NCI-H345 treated with DMSO at 0.1 percent for 48 hours (cell line): ENCODE results near the gene TTC33.
"Not testable (repeated sequence)": the region's sequence is repeated elsewhere in the genome, so short reads cannot be mapped to it uniquely, and the experiment has no call there.

Experiments used
- DNase-seq: peaks from one replicate; lab custom pipeline; 2025; ENCODE audit not compliant: unreplicated experiment; lab: John Stamatoyannopoulos, UW

TTC33 gene

GRCh38 chr5:40722497-40722911, 33.3 kb downstream of the TTC33 start:
- not testable (repeated sequence) for DNase-seq

DNA sequence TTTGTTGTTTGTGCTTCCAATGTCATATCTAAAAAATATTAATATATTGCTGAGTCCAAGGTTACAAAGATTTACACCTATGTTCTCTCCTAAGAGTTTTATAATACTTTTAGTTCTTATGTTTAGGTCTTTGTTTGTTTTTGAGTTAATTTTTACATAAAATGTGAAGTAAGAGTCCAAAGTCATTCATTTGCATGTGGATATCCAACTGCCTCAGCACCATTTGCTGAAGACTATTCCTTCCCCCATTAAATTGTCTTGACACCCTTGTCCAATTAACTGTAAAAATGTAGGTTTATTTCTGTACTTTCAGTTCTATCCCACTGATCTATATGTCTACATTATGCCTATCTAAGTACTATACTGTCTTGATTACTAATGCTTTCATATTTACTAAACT, 35.7 kb downstream of the TTC33 start:
- DNase-seq: no peak

DNA sequence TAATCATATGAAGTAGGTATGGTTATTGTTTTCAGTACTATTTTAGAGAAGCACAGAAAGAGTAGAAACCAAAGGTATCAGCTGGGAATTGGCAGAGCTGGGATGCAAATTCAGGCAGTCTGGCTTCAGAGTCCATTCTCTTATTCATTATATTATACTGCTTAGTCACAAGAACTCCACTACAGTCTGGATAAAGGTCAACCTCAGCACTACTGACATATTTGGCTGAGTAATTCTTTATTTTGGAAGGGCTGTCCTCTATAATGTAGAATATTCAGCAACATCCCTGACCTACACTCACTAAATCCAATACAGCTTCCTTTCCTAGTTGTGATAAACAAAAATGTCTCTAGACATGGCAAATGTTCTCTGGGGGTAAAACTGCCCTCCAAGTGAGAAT, 38.5 kb downstream of the TTC33 start:
- no peak for DNase-seq

DNA sequence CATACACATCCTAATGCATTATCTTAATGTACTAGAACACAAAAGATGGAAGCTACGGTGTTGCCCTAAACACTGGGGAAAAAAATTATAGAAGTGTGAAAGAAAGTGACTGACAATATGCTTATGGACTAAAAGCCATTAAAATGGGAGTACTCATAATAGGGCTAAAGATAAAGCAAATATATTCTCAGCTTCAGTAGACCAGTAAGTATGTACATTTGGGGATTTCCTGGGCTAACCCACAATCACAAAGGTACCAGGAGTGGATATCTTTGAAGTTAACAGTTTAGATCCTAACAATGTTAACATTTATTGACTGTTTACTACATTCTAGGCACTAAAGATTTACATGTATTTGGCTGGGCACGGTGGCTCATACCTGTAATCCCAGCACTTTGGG, 39.2 kb downstream of the TTC33 start:
- no peak for DNase-seq

GRCh38 chr5:40716000-40716399, 39.8 kb downstream of the TTC33 start:
- no peak for DNase-seq

DNA sequence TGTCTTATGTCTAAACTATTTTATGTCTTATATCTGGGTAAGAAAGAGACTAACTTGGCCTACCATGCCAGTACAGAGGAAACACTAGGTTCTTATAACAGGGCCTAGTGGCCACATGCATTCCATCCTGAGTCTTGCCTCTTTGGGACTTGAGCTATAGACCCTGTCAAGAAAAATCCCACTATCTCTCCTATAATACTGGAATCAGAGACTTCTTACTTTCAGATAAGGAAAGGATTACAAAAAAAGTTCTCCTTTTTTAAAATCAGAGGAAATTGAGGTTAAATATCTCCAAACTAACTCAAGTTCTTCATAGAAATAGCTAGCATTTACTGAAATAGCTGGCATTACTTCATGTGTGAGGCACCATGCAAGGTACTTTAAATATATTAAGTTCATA, 41.8 kb downstream of the TTC33 start:
- no peak for DNase-seq

DNA sequence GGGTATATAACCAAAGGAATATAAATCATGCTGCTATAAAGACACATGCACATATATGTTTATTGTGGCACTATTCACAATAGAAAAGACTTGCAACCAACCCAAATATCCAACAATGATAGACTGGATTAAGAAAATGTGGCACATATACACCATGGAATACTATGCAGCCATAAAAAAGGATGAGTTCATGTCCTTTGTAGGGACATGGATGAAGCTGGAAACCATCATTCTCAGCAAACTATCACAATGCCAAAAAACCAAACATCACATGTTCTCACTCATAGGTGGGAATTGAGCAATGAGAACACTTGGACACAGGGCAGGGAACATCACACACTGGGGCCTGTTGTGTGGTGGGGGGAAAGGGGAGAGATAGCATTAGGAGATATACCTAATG, 45.2 kb downstream of the TTC33 start:
- not testable (repeated sequence) for DNase-seq

DNA sequence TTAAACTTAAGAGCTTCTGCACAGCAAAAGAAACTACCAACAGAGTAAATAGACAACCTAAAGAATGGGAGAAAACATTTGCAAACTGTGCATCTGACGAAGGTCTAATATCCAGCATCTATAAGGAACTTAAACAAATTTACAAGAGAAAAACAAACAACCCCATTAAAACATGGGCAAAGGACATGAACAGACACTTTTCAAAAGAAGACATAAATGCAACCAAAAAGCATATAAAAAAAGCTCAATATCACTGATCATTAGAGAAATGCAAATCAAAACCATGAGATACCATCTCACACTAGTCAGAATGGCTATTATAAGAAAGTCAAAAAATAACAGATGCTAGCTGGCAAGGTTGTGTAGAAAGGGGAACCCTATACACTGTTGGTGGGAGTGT, 50.3 kb downstream of the TTC33 start:
- not testable (repeated sequence) for DNase-seq

GRCh38 chr5:40702027-40702426, 53.7 kb downstream of the TTC33 start:
- DNase-seq: not testable (repeated sequence)

DNA sequence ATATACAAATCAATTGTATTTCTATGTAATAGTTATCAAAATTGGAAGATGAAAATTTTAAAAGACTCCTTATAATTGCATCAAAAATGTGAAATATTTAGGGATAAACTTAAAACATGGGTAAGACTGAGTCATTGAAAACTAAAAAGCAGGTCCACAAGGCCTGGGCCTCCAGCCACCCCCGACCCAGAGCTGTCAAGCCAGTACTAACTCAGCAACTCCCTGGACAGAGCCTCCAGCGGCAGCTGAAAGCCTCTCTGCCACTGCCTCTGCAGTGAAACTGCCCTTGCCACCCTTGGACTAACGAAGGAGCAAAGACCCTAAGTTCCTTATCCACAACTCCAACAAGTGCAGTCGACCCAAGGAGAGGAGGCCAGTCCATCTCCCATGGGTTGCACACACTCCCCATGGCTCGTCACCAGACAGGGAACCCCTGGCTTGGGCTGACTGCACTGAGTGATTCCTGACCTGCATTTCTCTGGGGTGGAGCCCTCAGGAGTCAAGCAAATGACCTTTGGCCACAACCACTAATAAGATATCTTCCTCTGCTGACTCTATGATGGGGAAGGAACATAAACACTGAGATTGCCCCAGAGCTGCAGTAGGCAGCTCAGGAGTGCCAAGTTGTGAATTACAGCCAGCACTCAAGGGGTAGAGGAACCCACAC, 55.5 kb downstream of the TTC33 start:
- DNase-seq: no peak

DNA sequence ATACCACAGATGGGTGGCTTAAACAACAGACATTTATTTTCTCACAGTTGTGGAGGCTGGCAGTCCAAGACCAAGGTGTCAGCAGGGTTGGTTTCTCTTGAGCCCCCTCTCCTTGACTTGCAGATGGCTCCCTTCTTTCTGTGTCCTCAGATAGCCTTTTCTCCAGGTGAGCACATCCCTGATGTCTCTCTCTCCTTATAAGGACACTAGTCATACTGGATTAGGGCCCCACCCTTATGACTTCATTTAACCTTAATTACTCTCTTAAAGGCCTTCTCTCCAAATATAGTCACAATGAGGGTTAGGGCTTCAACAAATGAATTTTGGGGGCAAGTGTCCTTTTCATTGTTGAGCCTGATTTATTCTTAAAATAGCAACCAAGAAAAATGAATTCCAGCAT, 61.3 kb downstream of the TTC33 start:
- DNase-seq: no peak

DNA sequence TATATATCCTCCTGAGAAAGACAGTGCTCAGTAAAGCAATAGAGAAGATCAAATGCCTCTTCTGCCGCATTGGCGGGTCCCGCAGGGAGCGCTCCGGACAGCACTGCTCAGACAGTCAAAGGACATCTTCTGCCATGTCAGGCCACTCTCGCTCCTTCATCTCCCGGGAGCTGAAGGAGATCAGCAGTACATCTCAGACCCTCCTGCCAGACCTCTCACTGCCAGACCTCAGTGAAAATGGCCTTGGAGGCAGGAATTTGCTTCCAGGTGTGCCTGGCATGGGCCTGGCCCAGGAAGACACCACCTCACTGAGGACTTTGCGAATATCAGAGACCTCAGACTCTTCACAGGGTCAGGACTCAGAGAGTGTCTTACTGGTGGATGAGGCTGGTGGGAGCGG, 63.9 kb downstream of the TTC33 start:
- no peak for DNase-seq

- no peak for DNase-seq
Observed at GRCh38 chr5:40690267-40690666, 65.5 kb downstream of the TTC33 start.

DNA sequence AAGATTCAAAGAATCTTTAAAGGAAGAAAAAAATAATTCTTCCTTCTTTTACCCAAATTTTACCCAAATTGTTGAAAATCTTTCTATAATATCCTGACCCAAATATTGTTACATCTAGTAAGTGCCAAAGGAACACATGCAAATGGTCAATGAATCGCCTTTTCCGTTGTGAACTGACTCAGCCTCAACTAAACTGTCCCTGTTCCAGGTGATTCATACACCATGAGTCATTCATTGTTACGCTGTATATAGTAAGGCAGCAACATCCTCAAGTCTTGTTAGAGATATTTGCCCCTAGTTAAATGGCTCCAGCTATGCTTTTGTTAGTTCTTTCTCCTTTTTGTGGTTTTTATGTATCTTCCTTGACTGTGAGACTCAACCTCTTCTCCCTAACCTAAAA, 66.3 kb downstream of the TTC33 start:
- DNase-seq: no peak

GRCh38 chr5:40688996-40689395, 66.8 kb downstream of the TTC33 start:
- DNase-seq: no peak

- DNase-seq: peak; percentile 58
Observed at GRCh38 chr5:40688127-40688761, 67.5 kb downstream of the TTC33 start.

GRCh38 chr5:40687321-40687720, 68.4 kb downstream of the TTC33 start:
- DNase-seq: no peak

- DNase-seq: no peak
Observed at GRCh38 chr5:40685976-40686486, 69.7 kb downstream of the TTC33 start.

GRCh38 chr5:40685193-40685592, 70.6 kb downstream of the TTC33 start:
- DNase-seq: no peak

DNA sequence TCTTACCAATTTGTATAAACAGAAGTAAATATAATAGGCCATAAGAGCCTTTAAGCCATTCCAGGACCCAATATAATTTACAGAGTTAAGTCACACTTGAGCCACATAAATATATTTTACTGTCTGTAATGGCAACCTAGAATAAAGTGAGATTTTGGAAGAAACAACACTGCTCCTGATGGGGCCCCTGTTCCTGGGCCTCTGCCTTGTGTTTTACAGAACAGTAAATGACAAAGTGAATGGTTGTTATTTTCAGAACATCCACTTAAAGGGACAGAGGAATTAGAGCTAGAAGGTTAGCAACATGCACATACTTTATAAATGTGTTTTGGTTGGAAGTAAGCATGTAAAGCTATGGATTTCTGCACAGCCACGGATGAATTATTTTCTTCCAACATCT, 72.5 kb downstream of the TTC33 start:
- no peak for DNase-seq

DNA sequence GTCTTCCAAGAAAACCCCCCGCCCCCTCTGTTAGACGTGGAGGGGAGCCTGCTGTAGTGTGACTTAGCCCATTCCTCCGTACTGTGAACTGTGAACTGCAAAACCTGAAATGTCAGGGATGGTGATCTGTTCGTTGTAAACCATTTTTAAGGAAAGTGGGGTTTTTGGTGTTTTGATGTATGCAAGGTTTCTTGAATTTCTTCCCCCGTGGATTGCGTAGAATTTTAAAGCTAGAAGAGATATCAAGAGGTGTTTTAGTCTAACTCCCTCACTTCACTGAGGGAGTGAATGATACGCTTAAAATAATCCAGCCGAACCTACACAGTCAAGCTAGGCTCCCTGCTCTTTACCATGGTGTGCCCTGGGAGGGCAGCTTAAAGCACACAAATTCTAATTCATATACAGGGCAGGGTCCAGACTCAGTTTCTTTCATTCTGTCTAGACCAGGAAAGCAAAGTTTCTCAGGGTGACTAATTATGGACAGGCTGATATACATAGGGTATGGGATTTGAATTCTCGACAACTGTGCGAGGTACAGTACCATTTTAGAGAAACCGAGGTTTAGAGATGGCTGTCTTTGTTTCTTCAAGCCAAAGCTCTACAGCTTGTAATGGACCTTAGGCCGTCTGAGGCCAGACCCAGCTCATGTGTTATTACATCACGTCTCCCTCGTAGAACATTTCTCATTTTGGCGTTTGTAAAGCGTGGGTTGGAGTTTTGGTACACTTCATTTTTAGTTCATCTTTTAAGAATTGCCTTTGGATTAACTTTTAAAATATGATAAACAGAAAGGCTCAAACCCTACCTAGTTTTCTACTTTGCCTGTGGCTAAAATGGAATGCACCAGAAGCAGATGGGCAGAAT, 73.4 kb downstream of the TTC33 start:
- no peak for DNase-seq
